ENCODE measurements around the gene NUP54. TPM values are rescaled to one million over a fixed set of nuclear protein-coding genes. Genes with fewer than 3 reads are reported as not detected.

Gene NUP54
- total RNA-seq, 4 donors from 2014 or later, result 32.2 to 58.0 (median 40.8) TPM

DNA sequence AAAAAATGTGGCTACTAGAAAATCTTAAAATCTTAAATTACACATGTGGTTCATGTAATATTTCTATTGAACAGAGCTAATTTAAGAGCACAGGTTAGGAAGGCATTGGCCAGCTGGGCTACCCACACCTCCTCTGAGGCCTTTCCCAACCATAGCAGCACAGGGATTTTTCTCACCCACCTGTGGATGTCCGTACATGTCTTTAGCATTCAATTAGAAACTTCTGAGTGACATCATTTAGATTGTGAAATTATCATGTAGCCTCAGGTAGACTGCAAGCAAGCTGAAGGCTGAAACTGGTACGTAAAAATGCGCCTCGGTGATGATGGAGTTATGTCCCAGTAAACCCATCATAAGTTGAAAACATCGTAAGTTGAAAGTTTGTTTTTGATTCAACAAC, 34.3 kb upstream of the NUP54 start:
- Histone ChIP-seq H3K4me3 (no peak overlapping the region), H3K9me3 (no peaks in the 10 kb centered on the region), H3K27ac (no peak overlapping the region), H3K4me1 (peaks cover 0 to 54% (median 2%) of the 10 kb centered on the region in 3 donors), H3K27me3 (no peaks in the 10 kb centered on the region), H3K36me3 (peaks cover 0 to 37% of the 10 kb centered on the region in 2 donors)
- TF ChIP-seq POLR2AphosphoS5 (IDR thresholded peaks at IDR 0.05), result no peak
- no peak for TF ChIP-seq EP300 (IDR thresholded peaks at IDR 0.05)
- TF ChIP-seq, protein P1, sequence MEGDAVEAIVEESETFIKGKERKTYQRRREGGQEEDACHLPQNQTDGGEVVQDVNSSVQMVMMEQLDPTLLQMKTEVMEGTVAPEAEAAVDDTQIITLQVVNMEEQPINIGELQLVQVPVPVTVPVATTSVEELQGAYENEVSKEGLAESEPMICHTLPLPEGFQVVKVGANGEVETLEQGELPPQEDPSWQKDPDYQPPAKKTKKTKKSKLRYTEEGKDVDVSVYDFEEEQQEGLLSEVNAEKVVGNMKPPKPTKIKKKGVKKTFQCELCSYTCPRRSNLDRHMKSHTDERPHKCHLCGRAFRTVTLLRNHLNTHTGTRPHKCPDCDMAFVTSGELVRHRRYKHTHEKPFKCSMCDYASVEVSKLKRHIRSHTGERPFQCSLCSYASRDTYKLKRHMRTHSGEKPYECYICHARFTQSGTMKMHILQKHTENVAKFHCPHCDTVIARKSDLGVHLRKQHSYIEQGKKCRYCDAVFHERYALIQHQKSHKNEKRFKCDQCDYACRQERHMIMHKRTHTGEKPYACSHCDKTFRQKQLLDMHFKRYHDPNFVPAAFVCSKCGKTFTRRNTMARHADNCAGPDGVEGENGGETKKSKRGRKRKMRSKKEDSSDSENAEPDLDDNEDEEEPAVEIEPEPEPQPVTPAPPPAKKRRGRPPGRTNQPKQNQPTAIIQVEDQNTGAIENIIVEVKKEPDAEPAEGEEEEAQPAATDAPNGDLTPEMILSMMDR (IDR thresholded peaks at IDR 0.05), result no peak
- TF ChIP-seq POLR2A (IDR thresholded peaks at IDR 0.05), result no peak
- 90 to 93% methylated on average over 5 of the region's 5 CpGs for WGBS, 2 donors (ENCODE audit: low coverage in 1 of 2)
- ATAC-seq, result no peak

DNA sequence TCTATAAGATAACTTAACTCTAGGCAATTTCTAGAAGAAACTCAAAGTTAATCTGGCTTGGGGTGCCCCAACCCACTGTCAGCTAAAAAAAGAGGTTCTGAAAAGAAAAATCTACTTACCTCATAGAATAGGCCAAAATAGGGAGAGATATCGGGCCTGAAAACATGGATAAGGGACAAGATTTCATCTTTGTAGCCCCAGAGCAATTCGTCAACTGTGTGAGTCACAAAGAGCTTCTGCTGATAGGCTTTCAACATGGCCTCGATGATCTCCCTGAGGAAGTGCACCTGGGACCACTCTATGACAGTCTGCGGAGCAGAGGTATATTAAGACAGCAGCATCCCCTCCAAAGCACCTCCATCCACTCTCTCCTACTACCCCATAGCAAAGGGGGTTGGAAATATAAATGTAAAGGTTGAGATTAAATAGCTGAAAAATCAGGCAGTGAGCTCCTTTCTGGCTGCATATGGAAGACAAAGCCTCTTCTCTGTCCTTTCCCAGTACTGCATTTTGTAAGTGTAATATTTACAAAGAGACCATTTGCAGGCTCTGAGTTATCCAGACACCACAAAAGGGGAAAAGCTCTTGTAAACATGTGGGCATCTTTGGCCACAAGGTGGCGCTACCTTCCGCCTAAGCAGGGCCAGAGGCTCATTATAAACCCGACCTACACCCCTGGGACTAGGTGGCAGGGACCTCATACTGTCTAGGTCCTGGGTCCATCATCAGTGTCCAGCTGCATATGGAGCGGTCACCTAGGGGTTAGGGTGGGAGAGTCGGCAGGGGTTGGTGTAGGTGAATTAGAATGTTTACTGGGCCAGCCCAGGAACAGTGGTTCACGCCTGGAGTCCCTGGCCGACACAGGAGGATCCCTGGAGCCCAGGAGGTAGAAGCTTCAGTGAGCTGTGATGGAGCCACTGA, 31.5 kb upstream of the NUP54 start:
- Histone ChIP-seq H3K27me3 (no peaks in the 10 kb centered on the region), H3K9me3 (no peaks in the 10 kb centered on the region), H3K36me3 (peaks cover 0 to 47% of the 10 kb centered on the region in 2 donors), H3K4me1 (peaks cover 0 to 32% (median 2%) of the 10 kb centered on the region in 3 donors), H3K27ac (peak overlapping the region in 2 of 4 donors; percentile 33 to 35), H3K4me3 (no peak overlapping the region)
- no peak for TF ChIP-seq EP300 (IDR thresholded peaks at IDR 0.05)
- TF ChIP-seq, protein P1 (IDR thresholded peaks at IDR 0.05), result peak; percentile 77 to 91 (median 84)
- TF ChIP-seq POLR2A (IDR thresholded peaks at IDR 0.05), result no peak
- 51 to 67% methylated on average over 2 to 9 of the region's 11 CpGs for WGBS, 2 donors (ENCODE audit: low coverage in 1 of 2)
- peak; percentile 73 for ATAC-seq

DNA sequence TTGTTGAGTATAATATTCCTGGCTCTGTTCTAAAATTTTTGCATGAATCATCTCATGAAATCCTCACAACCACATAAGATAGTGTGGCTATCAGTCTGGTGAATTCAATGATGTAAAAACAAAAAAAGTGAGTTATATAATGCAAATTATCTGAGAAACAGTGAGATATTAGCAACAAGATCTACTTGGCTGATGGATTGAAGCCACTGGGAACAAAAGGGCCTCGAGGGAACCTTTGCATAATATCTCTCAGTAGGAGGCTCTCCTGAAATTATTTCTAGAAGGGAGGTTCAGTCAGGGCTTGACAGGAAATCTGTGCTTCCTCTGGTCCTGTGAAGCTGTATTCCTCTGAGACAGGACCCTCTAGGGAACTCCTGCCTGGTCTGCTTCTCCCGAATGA, 30.1 kb upstream of the NUP54 start:
- 31 to 53% methylated on average over 2 of the region's 2 CpGs for WGBS, 2 donors (ENCODE audit: low coverage in 1 of 2)
- Histone ChIP-seq H3K9me3 (no peaks in the 10 kb centered on the region), H3K4me3 (no peak overlapping the region), H3K27me3 (no peaks in the 10 kb centered on the region), H3K4me1 (peaks cover 0 to 22% (median 2%) of the 10 kb centered on the region in 3 donors), H3K27ac (no peak overlapping the region), H3K36me3 (peaks cover 0 to 56% of the 10 kb centered on the region in 2 donors)
- ATAC-seq, result no peak
- TF ChIP-seq, protein P1 (IDR thresholded peaks at IDR 0.05), result no peak
- no peak for TF ChIP-seq POLR2AphosphoS5 (IDR thresholded peaks at IDR 0.05)
- no peak for TF ChIP-seq POLR2A (IDR thresholded peaks at IDR 0.05)
- no peak for TF ChIP-seq EP300 (IDR thresholded peaks at IDR 0.05)

DNA sequence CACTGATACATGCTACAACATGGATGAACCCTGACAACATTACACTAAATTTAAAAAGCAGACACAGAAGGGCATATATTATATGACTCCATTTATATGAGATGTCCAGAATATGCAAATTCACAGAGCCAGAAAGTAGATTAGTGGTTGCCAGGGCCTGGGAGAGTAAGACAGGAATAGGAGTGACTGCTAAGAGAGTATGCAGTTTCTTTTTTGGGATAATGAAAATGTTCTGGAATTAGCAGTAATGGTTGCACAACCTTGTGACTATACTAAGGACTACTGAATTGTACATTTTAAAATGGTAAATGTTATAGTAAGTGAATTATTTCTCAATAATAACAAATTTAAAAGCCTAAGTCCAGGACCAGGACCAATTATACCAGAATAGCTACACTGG, 29.5 kb upstream of the NUP54 start:
- Histone ChIP-seq H3K36me3 (peaks cover 0 to 62% of the 10 kb centered on the region in 2 donors), H3K4me1 (peaks cover 0 to 20% (median 2%) of the 10 kb centered on the region in 3 donors), H3K27ac (peak overlapping the region in 1 of 4 donors; percentile 4), H3K4me3 (no peak overlapping the region), H3K27me3 (no peaks in the 10 kb centered on the region), H3K9me3 (no peaks in the 10 kb centered on the region)
- TF ChIP-seq POLR2A (IDR thresholded peaks at IDR 0.05) (no peak), POLR2AphosphoS5 (IDR thresholded peaks at IDR 0.05) (no peak), EP300 (IDR thresholded peaks at IDR 0.05) (no peak)
- TF ChIP-seq, protein P1 (IDR thresholded peaks at IDR 0.05), result no peak
- no peak for ATAC-seq

DNA sequence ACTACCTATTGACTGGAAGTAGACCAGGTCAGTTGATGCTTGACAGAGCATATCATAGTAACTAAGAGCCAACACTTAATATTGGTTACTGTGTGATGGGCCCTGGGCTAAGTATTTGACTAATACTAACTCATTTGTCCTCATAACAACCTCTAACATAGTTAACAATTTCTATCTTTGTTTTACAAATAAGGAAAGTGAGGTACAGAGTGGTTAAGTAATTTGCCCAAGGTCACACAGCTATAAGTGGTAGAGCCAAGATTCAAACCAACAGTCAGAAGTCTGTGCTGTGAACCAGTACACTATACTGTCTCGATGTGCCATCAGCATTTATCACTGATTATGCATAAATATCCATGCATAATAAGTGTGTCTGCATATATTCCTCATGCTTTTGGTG, 27.1 kb upstream of the NUP54 start:
- TF ChIP-seq POLR2A (IDR thresholded peaks at IDR 0.05), result no peak
- TF ChIP-seq, protein P1 (IDR thresholded peaks at IDR 0.05), result no peak
- Histone ChIP-seq H3K27me3 (no peaks in the 10 kb centered on the region), H3K4me1 (peaks cover 0 to 20% (median 2%) of the 10 kb centered on the region in 3 donors), H3K27ac (no peak overlapping the region), H3K9me3 (no peaks in the 10 kb centered on the region), H3K36me3 (peaks cover 0 to 85% of the 10 kb centered on the region in 2 donors), H3K4me3 (no peak overlapping the region)
- 86 to 90% methylated on average over 1 of the region's 1 CpG for WGBS, 2 donors (ENCODE audit: low coverage in 1 of 2)
- no peak for ATAC-seq

Measured in gastroesophageal sphincter (tissue), 4 donors.